Tibial nerve (tissue), 4 donors: Measurements from ENCODE around the gene DIP2C. TPM values are rescaled to one million over a fixed set of nuclear protein-coding genes. Genes with fewer than 3 reads are reported as not detected.

Experiments used
- DNase-seq, 2 donors: peaks; one replicate each; pipeline ENCODE4 v3.0.0-alpha.2; 2019; ENCODE audit warnings: low spot score in 2 of 2
- H3K27ac ChIP-seq, 4 donors: fragments of 200-600 bp; sonication (generic) in 3 of 4; one replicate each; pipeline ENCODE4 v1.5.1; 2017 to 2019; ENCODE audit warnings: mild to moderate bottlenecking in 1 of 4
- H3K27me3 ChIP-seq, 2 donors: fragments of 200-600 bp; sonication (generic) in 1 of 2; one replicate each; pipeline versions ENCODE4 v1.5.1 to v1.6.0; 2017 to 2019
- H3K36me3 ChIP-seq, 3 donors: fragments of 200-600 bp; sonication (generic); one replicate each; pipeline ENCODE4 v1.5.1; 2018 to 2019
- H3K4me1 ChIP-seq, 4 donors: fragments of 200-600 bp; sonication (generic) in 3 of 4; one replicate each; pipeline ENCODE4 v1.5.1; 2017 to 2019
- H3K4me3 ChIP-seq, 4 donors: fragments of 200-600 bp; sonication (generic) in 3 of 4; one replicate each; pipeline ENCODE4 v1.5.1; 2017 to 2019; ENCODE audit warnings: mild to moderate bottlenecking in 1 of 4, moderate library complexity in 1 of 4
- H3K9me3 ChIP-seq, 4 donors: fragments of 200-600 bp; sonication (generic) in 3 of 4; one replicate each; pipeline ENCODE4 v1.5.1; 2017 to 2019
- CTCF ChIP-seq, 5 experiments: fragments of 200-600 bp in 3 of 5; fragments of 450-650 bp in 2 of 5; sonication (generic) in 3 of 5; IDR thresholded peaks; one replicate each; pipeline ENCODE4 v1.5.1; 2016 to 2019; ENCODE audit warnings: antibody characterized with exemption in 5 of 5, mild to moderate bottlenecking in 3 of 5, moderate library complexity in 2 of 5
- EP300 ChIP-seq, 2 donors: sonication (generic); formaldehyde crosslinking; IDR thresholded peaks; one replicate each; pipeline ENCODE4 v1.6.1; 2017; ENCODE audit warnings: antibody characterized with exemption in 2 of 2, mild to moderate bottlenecking in 1 of 2
- POLR2A ChIP-seq, 2 donors: fragments of 450-650 bp; IDR thresholded peaks; one replicate each; pipeline ENCODE4 v1.6.1; 2017; ENCODE audit warnings: antibody characterized with exemption in 2 of 2, mild to moderate bottlenecking in 2 of 2, moderate library complexity in 2 of 2
- WGBS, 2 donors: methylation state at CpG; one replicate each; pipeline ENCODE4 v1.1.5; 2018; 5-methylcytosine and 5-hydroxymethylcytosine counted together
- total RNA-seq, 4 donors: library from RNA; depleted of rRNA; stranded (reverse); fragments of >200 nt; gene quantifications; one replicate each; pipeline ENCODE4 v1.1.0, GENCODE V29; 2016

Gene DIP2C
- total RNA-seq, 4 donors from 2014 or later = 31.4 to 46.5 (median 36.0) TPM

- Histone ChIP-seq H3K36me3 (no peaks in the 10 kb centered on the region), H3K4me3 (no peak overlapping the region), H3K9me3 (no peaks in the 10 kb centered on the region), H3K27ac (no peak overlapping the region), H3K27me3 (no peaks in the 10 kb centered on the region), H3K4me1 (peaks cover 0 to 48% (median 13%) of the 10 kb centered on the region in 4 donors)
- DNase-seq = no peak
- TF ChIP-seq POLR2A (IDR thresholded peaks at IDR 0.05) (no peak), CTCF (IDR thresholded peaks at IDR 0.05) (no peak), EP300 (IDR thresholded peaks at IDR 0.05) (no peak)
- 94% methylated on average over 7 of the region's 7 CpGs for WGBS, 2 donors
Observed at GRCh38 chr10:667602-668143, 21.8 kb downstream of the DIP2C start.

GRCh38 chr10:667096-667495 is 22.4 kb downstream of the DIP2C start:
- no peak for DNase-seq
- no peaks in the 10 kb centered on the region for H3K27me3 ChIP-seq
- H3K9me3 ChIP-seq = no peaks in the 10 kb centered on the region
- H3K4me3 ChIP-seq = no peak overlapping the region
- H3K4me1 ChIP-seq = peaks cover 0 to 48% (median 18%) of the 10 kb centered on the region in 4 donors
- H3K27ac ChIP-seq = peak overlapping the region in 1 of 4 donors; percentile 86
- no peaks in the 10 kb centered on the region for H3K36me3 ChIP-seq
- TF ChIP-seq EP300 (IDR thresholded peaks at IDR 0.05) = no peak
- no peak for TF ChIP-seq CTCF (IDR thresholded peaks at IDR 0.05)
- TF ChIP-seq POLR2A (IDR thresholded peaks at IDR 0.05) = no peak
- 71 to 84% methylated on average over 15 of the region's 15 CpGs for WGBS, 2 donors

GRCh38 chr10:666237-667012 is 23.0 kb downstream of the DIP2C start:
- DNase-seq = no peak

GRCh38 chr10:665579-666091 is 23.8 kb downstream of the DIP2C start:
- TF ChIP-seq EP300 (IDR thresholded peaks at IDR 0.05) (peak in 1 of 2 donors; percentile 27), CTCF (IDR thresholded peaks at IDR 0.05) (no peak), POLR2A (IDR thresholded peaks at IDR 0.05) (no peak)
- DNase-seq = no peak
- peaks cover 0 to 60% (median 30%) of the 10 kb centered on the region in 4 donors for H3K4me1 ChIP-seq

More at GRCh38 chr10:666237-667012, 23.0 kb downstream of the DIP2C start:
- H3K4me1 ChIP-seq = peaks cover 0 to 53% (median 25%) of the 10 kb centered on the region in 4 donors
- no peaks in the 10 kb centered on the region for H3K27me3 ChIP-seq
- no peak for TF ChIP-seq EP300 (IDR thresholded peaks at IDR 0.05)
- TF ChIP-seq POLR2A (IDR thresholded peaks at IDR 0.05) = no peak
- TF ChIP-seq CTCF (IDR thresholded peaks at IDR 0.05) = no peak
- 86 to 89% methylated on average over 34 to 36 of the region's 37 CpGs for WGBS, 2 donors
- no peaks in the 10 kb centered on the region for H3K9me3 ChIP-seq
- H3K4me3 ChIP-seq = no peak overlapping the region
- no peaks in the 10 kb centered on the region for H3K36me3 ChIP-seq
- peak overlapping the region in 1 of 4 donors; percentile 86 for H3K27ac ChIP-seq

GRCh38 chr10:664893-665292 is 24.6 kb downstream of the DIP2C start:
- no peaks in the 10 kb centered on the region for H3K9me3 ChIP-seq
- 93 to 94% methylated on average over 4 of the region's 4 CpGs for WGBS, 2 donors
- H3K27me3 ChIP-seq = no peaks in the 10 kb centered on the region
- no peak for DNase-seq
- no peaks in the 10 kb centered on the region for H3K36me3 ChIP-seq
- peak overlapping the region in 2 of 4 donors; percentile 86 for H3K27ac ChIP-seq
- H3K4me1 ChIP-seq = peaks cover 0 to 68% (median 33%) of the 10 kb centered on the region in 4 donors
- TF ChIP-seq EP300 (IDR thresholded peaks at IDR 0.05) = no peak
- H3K4me3 ChIP-seq = no peak overlapping the region

More at GRCh38 chr10:665579-666091, 23.8 kb downstream of the DIP2C start:
- Histone ChIP-seq H3K27ac (peak overlapping the region in 2 of 4 donors; percentile 36 to 86), H3K9me3 (no peaks in the 10 kb centered on the region), H3K27me3 (no peaks in the 10 kb centered on the region), H3K4me3 (no peak overlapping the region), H3K36me3 (no peaks in the 10 kb centered on the region)
- 82 to 86% methylated on average over 30 of the region's 30 CpGs for WGBS, 2 donors
